ENCODE results near the gene OR8B3. TPM values are rescaled to one million over a fixed set of nuclear protein-coding genes. Genes with fewer than 3 reads are reported as not detected.

The OR8B3 gene
- total RNA-seq, result not detected in 2 replicates

DNA sequence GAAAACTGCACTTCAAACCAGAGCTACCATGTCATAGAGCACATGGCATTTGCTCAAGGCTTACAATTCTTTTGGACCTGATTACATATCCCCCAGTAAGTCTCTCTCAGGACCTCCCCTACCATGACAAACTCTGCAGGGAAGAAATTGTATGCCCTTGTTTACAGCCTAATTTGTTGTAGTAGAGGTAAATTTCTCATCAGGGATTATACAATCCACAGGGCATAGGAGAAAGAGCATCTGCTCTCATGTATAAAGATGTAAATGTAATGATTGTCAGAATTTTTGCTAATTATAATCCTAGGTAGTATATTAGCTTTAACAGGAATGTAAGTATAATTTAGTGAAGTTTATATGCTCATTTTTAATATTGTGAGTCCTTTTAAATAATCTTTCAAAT is at the start of gene OR8B3:
TSS of gene OR8B3 (minus strand) at position 101 of the 400 bp plus-strand sequence. CDS start 1,673 bp downstream, outside the sequence.
- TF ChIP-seq CTCF (IDR thresholded peaks at IDR 0.05; ENCODE audit: insufficient read depth, low read length, poor library complexity, severe bottlenecking), result no peak
- Histone ChIP-seq H3K4me3 (ENCODE audit: low read depth, low read length) (no peak within 1 kb of the TSS), H3K27me3 (ENCODE audit: control insufficient read depth, insufficient read depth, low read length) (no peaks in the 10 kb centered on the region), H3K36me3 (ENCODE audit: control insufficient read depth, insufficient read depth, low read length) (no peaks in the 10 kb centered on the region)
- no peak for DNase-seq (ENCODE audit: low read depth)

- Histone ChIP-seq H3K27me3 (ENCODE audit: control insufficient read depth, insufficient read depth, low read length) (no peaks in the 10 kb centered on the region), H3K4me3 (ENCODE audit: low read depth, low read length) (no peak overlapping the region), H3K36me3 (ENCODE audit: control insufficient read depth, insufficient read depth, low read length) (no peaks in the 10 kb centered on the region)
- TF ChIP-seq CTCF (IDR thresholded peaks at IDR 0.05; ENCODE audit: insufficient read depth, low read length, poor library complexity, severe bottlenecking), result no peak
- no peak for DNase-seq (ENCODE audit: low read depth)
Observed at GRCh38 chr11:124446916-124447315, 48.1 kb upstream of the OR8B3 start.

GRCh38 chr11:124445646-124446150 is 46.9 kb upstream of the OR8B3 start, which contains the start of gene OR8B8:
TSS of gene OR8B8 (minus strand) at chr11:124445696. CDS start at chr11:124441085, 4,611 bp downstream.
- no peak within 1 kb of the TSS for H3K4me3 ChIP-seq (ENCODE audit: low read depth, low read length)

DNA sequence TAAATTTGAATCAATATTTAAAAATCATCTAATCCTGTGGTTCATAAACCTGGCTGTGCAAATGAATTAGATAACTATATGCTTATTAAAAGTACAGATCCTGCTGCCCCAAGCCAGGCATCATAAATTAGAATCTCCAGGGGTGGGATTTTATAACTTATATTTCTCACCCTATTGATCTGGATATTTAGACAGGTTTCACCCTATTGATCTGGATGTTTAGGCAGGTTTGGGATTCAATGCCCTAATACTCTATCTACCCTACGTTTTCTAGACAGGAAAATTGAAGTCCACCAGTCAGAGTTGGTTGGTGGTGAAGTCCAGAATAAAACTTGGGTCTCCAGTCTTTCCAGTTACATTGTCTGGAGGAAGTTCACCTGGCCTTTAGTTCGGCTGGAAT is 44.0 kb upstream of the OR8B3 start:
- TF ChIP-seq CTCF (IDR thresholded peaks at IDR 0.05; ENCODE audit: insufficient read depth, low read length, poor library complexity, severe bottlenecking), result no peak
- H3K4me3 ChIP-seq (ENCODE audit: low read depth, low read length), result no peak overlapping the region
- no peak for DNase-seq (ENCODE audit: low read depth)
- H3K27me3 ChIP-seq (ENCODE audit: control insufficient read depth, insufficient read depth, low read length), result no peaks in the 10 kb centered on the region
- no peaks in the 10 kb centered on the region for H3K36me3 ChIP-seq (ENCODE audit: control insufficient read depth, insufficient read depth, low read length)

More at GRCh38 chr11:124445646-124446150, 46.9 kb upstream of the OR8B3 start, which contains the start of gene OR8B8:
- H3K27me3 ChIP-seq (ENCODE audit: control insufficient read depth, insufficient read depth, low read length), result no peaks in the 10 kb centered on the region
- TF ChIP-seq CTCF (IDR thresholded peaks at IDR 0.05; ENCODE audit: insufficient read depth, low read length, poor library complexity, severe bottlenecking), result no peak
- no peaks in the 10 kb centered on the region for H3K36me3 ChIP-seq (ENCODE audit: control insufficient read depth, insufficient read depth, low read length)
- DNase-seq (ENCODE audit: low read depth), result no peak

DNA sequence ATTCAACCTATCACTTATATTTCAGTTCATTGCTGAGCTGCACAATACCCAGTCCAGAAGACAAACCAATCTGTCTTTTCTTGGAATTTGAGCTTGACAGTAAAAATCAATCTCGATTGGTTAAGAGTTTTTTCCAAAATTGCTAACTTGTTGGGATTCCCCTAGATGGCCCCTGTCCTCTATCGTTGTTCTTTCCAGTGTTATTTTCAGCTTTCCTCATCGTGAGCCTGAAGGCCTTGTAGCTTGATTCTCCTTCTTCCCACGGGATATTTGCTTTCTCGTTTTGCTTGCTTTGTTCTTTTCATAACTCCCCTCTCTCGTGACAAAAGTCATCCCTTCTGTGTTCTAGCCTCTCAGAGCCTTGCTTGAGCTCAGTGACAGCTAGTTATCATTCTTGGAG is 43.6 kb upstream of the OR8B3 start:
- H3K36me3 ChIP-seq (ENCODE audit: control insufficient read depth, insufficient read depth, low read length), result no peaks in the 10 kb centered on the region
- no peak for TF ChIP-seq CTCF (IDR thresholded peaks at IDR 0.05; ENCODE audit: insufficient read depth, low read length, poor library complexity, severe bottlenecking)
- no peak for DNase-seq (ENCODE audit: low read depth)
- H3K4me3 ChIP-seq (ENCODE audit: low read depth, low read length), result no peak overlapping the region
- no peaks in the 10 kb centered on the region for H3K27me3 ChIP-seq (ENCODE audit: control insufficient read depth, insufficient read depth, low read length)

- H3K36me3 ChIP-seq (ENCODE audit: control insufficient read depth, insufficient read depth, low read length), result no peaks in the 10 kb centered on the region
- no peak for TF ChIP-seq CTCF (IDR thresholded peaks at IDR 0.05; ENCODE audit: insufficient read depth, low read length, poor library complexity, severe bottlenecking)
- DNase-seq (ENCODE audit: low read depth), result no peak
- no peak overlapping the region for H3K4me3 ChIP-seq (ENCODE audit: low read depth, low read length)
- H3K27me3 ChIP-seq (ENCODE audit: control insufficient read depth, insufficient read depth, low read length), result no peaks in the 10 kb centered on the region
Observed at GRCh38 chr11:124441519-124441918, 42.7 kb upstream of the OR8B3 start.
